HCT116 (cell line): Measurements from ENCODE around the gene STPG1. TPM values are rescaled to one million over a fixed set of nuclear protein-coding genes. Genes with fewer than 3 reads are reported as not detected.

Experiments used
- ATAC-seq: fragments of 200-7000 bp; cut with Tn5 transposase; 2 replicates; pipeline ENCODE4 v1.9.1; 2020; ENCODE audit warnings: mild to moderate bottlenecking, moderate library complexity
- BruUV-seq: library from RNA; stranded (reverse); fragments of 400-500 nt; replicated peaks from 2 replicates; lab custom pipeline; 2021; lab: Mats Ljungman, UMichigan
- CTCF ChIA-PET: fragments of 300-600 bp; sonication (Branson Sonifier 250); formaldehyde crosslinking; loops from one replicate; lab custom pipeline; 2021; ENCODE audit warnings: antibody characterized with exemption; lab: Charles Lee
- POLR2A ChIA-PET: fragments of 300-600, 350-600 bp; sonication (Branson Sonifier 250); formaldehyde crosslinking; loops from one replicate; lab custom pipeline; 2021; ENCODE audit warnings: antibody characterized with exemption; lab: Charles Lee
- RAD21 ChIA-PET, 2 experiments: fragments of 300-600 bp; sonication (Branson Sonifier 250); formaldehyde crosslinking; loops; one replicate each; lab custom pipeline; 2023; ENCODE audit warnings: low total read pairs in 2 of 2; ENCODE audit not compliant: uncharacterized antibody in 2 of 2, unreplicated experiment in 2 of 2, low non-redundant PET in 1 of 2; lab: Charles Lee
- DNase-seq: peaks from one replicate; pipeline ENCODE4 v3.0.0-alpha.2; 2010; ENCODE audit warnings: low read depth, low spot score
- H2AFZ ChIP-seq: fragments of 200-600 bp; shearing (Covaris generic), sonication (generic); 2 replicates; pipeline ENCODE4 v1.6.1; 2017; ENCODE audit warnings: low read depth, mixed run types, mixed read lengths, antibody characterized with exemption, low read length; ENCODE audit not compliant: poor library complexity, severe bottlenecking
- H3K27ac ChIP-seq: 2 replicates; pipeline ENCODE4 v1.5.1; 2012; ENCODE audit warnings: low read depth, low read length
- H3K27me3 ChIP-seq: fragments of 200-600 bp; sonication (generic); 2 replicates; pipeline ENCODE4 v1.6.1; 2016; ENCODE audit warnings: mixed run types, low read length, mixed read lengths; ENCODE audit not compliant: insufficient read depth
- H3K36me3 ChIP-seq, 2 experiments: fragments of 200-500 bp in 1 of 2; fragments of 200-600 bp in 1 of 2; sonication (Bioruptor generic) in 1 of 2; sonication (generic) in 1 of 2; 2 replicates each; pipeline versions ENCODE4 v1.5.1 to v1.6.1; 2014 to 2016; ENCODE audit warnings: low read length in 2 of 2, inconsistent platforms in 1 of 2, mixed read lengths in 1 of 2, mixed run types in 1 of 2; ENCODE audit not compliant: insufficient read depth in 2 of 2, control insufficient read depth in 1 of 2
- H3K4me1 ChIP-seq, 2 experiments: fragments of 200-600 bp in 1 of 2; sonication (generic) in 1 of 2; 2 replicates each; pipeline versions ENCODE4 v1.5.1 to v1.6.1; 2012 to 2017; ENCODE audit warnings: low read length in 2 of 2, inconsistent platforms in 1 of 2, mild to moderate bottlenecking in 1 of 2, mixed read lengths in 1 of 2, mixed run types in 1 of 2, moderate library complexity in 1 of 2; ENCODE audit not compliant: insufficient read depth in 2 of 2, control insufficient read depth in 1 of 2
- H3K4me2 ChIP-seq: fragments of 200-600 bp; sonication (generic); 2 replicates; pipeline ENCODE4 v1.6.1; 2017; ENCODE audit warnings: mixed run types, low read length, mixed read lengths
- H3K4me3 ChIP-seq, 2 experiments: fragments of 200-600 bp in 1 of 2; sonication (generic) in 1 of 2; replicated peaks in 1 of 2; 2 replicates each; pipeline ENCODE4 v1.5.1; 2011 to 2016; ENCODE audit warnings: low read length in 2 of 2, control low read depth in 1 of 2, low read depth in 1 of 2, mild to moderate bottlenecking in 1 of 2, mixed read lengths in 1 of 2, mixed run types in 1 of 2
- H3K79me2 ChIP-seq: fragments of 200-600 bp; sonication (generic); 2 replicates; pipeline ENCODE4 v1.6.1; 2017; ENCODE audit warnings: mild to moderate bottlenecking, mixed run types, low read length, moderate library complexity, mixed read lengths; ENCODE audit not compliant: insufficient read depth
- H3K9ac ChIP-seq: fragments of 200-600 bp; sonication (generic); 2 replicates; pipeline ENCODE4 v1.6.1; 2016; ENCODE audit warnings: low read length, mixed read lengths
- H3K9me2 ChIP-seq: fragments of 200-600 bp; sonication (generic), shearing (Covaris generic); 2 replicates; pipeline ENCODE4 v1.6.1; 2017; ENCODE audit warnings: mixed run types, mild to moderate bottlenecking, moderate library complexity; ENCODE audit not compliant: insufficient read depth
- H3K9me3 ChIP-seq, 2 experiments: fragments of 200-500 bp in 1 of 2; fragments of 200-600 bp in 1 of 2; sonication (Bioruptor generic) in 1 of 2; sonication (generic) in 1 of 2; 2 replicates each; pipeline ENCODE4 v1.6.1; 2014 to 2017; ENCODE audit warnings: low read length in 2 of 2, mixed read lengths in 2 of 2, inconsistent platforms in 1 of 2, low read depth in 1 of 2, mild to moderate bottlenecking in 1 of 2, mixed run types in 1 of 2, moderate library complexity in 1 of 2; ENCODE audit not compliant: control insufficient read depth in 1 of 2, insufficient read depth in 1 of 2
- H4K20me1 ChIP-seq: fragments of 200-600 bp; sonication (generic), shearing (Covaris generic); 2 replicates; pipeline ENCODE4 v1.6.1; 2017; ENCODE audit warnings: mixed run types, mild to moderate bottlenecking, moderate library complexity; ENCODE audit not compliant: insufficient read depth
- ATF3 ChIP-seq: IDR thresholded peaks from 2 replicates; pipeline ENCODE4 v1.6.1; 2012
- CBX3 ChIP-seq: IDR thresholded peaks from 2 replicates; pipeline ENCODE4 v1.6.1; 2012; ENCODE audit warnings: low read depth
- CTCF ChIP-seq, 3 experiments: fragments of 200-600 bp in 1 of 3; sonication (generic) in 1 of 3; IDR thresholded peaks in 2 of 3; conservative IDR thresholded peaks in 1 of 3; 2 replicates each; pipeline ENCODE4 v1.5.1; 2012 to 2017; ENCODE audit warnings: low read depth in 2 of 3, low read length in 2 of 3, antibody characterized with exemption in 1 of 3, borderline replicate concordance in 1 of 3, control low read depth in 1 of 3, mild to moderate bottlenecking in 1 of 3, mixed read lengths in 1 of 3, mixed run types in 1 of 3, moderate library complexity in 1 of 3; ENCODE audit not compliant: insufficient read depth in 1 of 3
- ELF1 ChIP-seq: IDR thresholded peaks from 2 replicates; pipeline ENCODE4 v1.6.1; 2012; ENCODE audit warnings: low read depth, borderline replicate concordance
- EZH2phosphoT487 ChIP-seq: fragments of 200-600 bp; IDR thresholded peaks from 2 replicates; pipeline ENCODE4 v1.6.1; 2018; ENCODE audit warnings: antibody characterized with exemption, borderline replicate concordance
- FOSL1 ChIP-seq: IDR thresholded peaks from 2 replicates; pipeline ENCODE4 v1.6.1; 2012; ENCODE audit warnings: low read depth
- JUND ChIP-seq: IDR thresholded peaks from 2 replicates; pipeline ENCODE4 v1.6.1; 2012
- MAX ChIP-seq: IDR thresholded peaks from 2 replicates; pipeline ENCODE4 v1.6.1; 2012
- POLR2A ChIP-seq: IDR thresholded peaks from 2 replicates; pipeline ENCODE4 v1.7.0; 2011; ENCODE audit warnings: borderline replicate concordance; ENCODE audit not compliant: insufficient read depth, insufficient read length; ENCODE audit errors: extremely low read depth
- POLR2AphosphoS5 ChIP-seq: IDR thresholded peaks from 2 replicates; pipeline ENCODE4 v1.6.1; 2011; ENCODE audit warnings: mild to moderate bottlenecking, low read depth, low read length, moderate library complexity
- SIN3A ChIP-seq: IDR thresholded peaks from 2 replicates; pipeline ENCODE4 v1.6.1; 2012; ENCODE audit warnings: low read depth
- SP1 ChIP-seq: IDR thresholded peaks from 2 replicates; pipeline ENCODE4 v1.6.1; 2012; ENCODE audit warnings: low read depth
- SRF ChIP-seq: IDR thresholded peaks from 2 replicates; pipeline ENCODE4 v1.6.1; 2012; ENCODE audit warnings: low read depth
- TCF7L2 ChIP-seq: IDR thresholded peaks from 2 replicates; pipeline ENCODE4 v1.7.0; 2011; ENCODE audit warnings: borderline replicate concordance, inconsistent platforms; ENCODE audit not compliant: insufficient read depth, insufficient read length; ENCODE audit errors: extremely low read depth
- YY1 ChIP-seq: IDR thresholded peaks from 2 replicates; pipeline ENCODE4 v1.6.1; 2011; ENCODE audit warnings: low read length, low read depth, moderate library complexity, mild to moderate bottlenecking; ENCODE audit not compliant: insufficient replicate concordance; ENCODE audit errors: extremely low read depth
- ZBTB33 ChIP-seq: IDR thresholded peaks from 2 replicates; pipeline ENCODE4 v1.6.1; 2011; ENCODE audit warnings: mild to moderate bottlenecking, low read length, moderate library complexity; ENCODE audit not compliant: insufficient replicate concordance; ENCODE audit errors: extremely low read depth
- intact Hi-C: fragments of 100-400 bp; cut with micrococcal nuclease; formaldehyde crosslinking; loops from 2 replicates; pipeline ENCODE4 v1.10.0; 2022
- total RNA-seq: library from RNA; stranded (reverse); gene quantifications from one replicate; pipeline ENCODE4 v1.2.1, GENCODE V29; 2021; ENCODE audit not compliant: unreplicated experiment

The STPG1 gene
- total RNA-seq, 1 experiment from 2014 or later = 13.4 TPM

DNA sequence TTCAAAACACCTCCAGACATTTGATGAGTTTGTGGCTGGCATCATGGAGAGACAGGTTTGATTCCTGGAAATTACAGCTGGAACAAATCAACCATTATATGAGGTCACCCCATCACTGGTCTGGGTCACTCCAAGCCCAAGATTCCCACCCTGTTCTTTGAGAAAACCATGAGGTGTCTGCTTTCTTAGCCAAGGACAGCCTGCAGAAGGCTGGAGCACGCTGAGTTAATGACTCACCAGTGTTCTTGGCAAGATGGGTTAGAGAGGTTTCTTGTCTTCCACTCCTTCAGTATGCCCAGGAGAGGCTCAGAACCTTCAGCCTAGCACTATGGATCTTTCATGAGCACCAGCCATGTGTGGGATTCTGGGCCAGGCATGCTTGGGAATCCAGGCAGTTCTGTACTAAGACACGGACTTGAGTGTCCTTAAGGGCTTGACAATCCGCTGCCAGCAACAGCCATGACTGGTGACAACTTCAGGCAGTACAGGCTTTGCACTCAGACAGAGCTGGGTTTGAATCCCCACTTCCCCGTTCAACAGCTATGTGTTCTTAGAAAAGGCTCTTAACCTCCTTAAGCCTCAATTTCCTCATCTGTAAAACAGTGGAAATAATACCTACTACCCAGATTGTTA is 50.5 kb downstream of the STPG1 start:
- Histone ChIP-seq H3K4me2 (peak overlapping the region; percentile 64), H3K4me1 (peaks cover 44 to 63% of the 10 kb centered on the region in 2 experiments), H3K9ac (peak overlapping the region; percentile 10; the same call in 1 of the 2 replicates), H2AFZ (no peak overlapping the region), H4K20me1 (no peaks in the 10 kb centered on the region), H3K9me3 (no peaks in the 10 kb centered on the region), H3K9me2 (no peaks in the 10 kb centered on the region), H3K79me2 (no peaks in the 10 kb centered on the region), H3K4me3 (0 out of 4 replicates have a peak overlapping the region, but pooled peaks of 1 of the 2 experiments have one; percentile 8), H3K36me3 (no peaks in the 10 kb centered on the region), H3K27ac (no peak overlapping the region), H3K27me3 (no peaks in the 10 kb centered on the region)
- ChIA-PET POLR2A (no interaction called here), CTCF (no interaction called here), RAD21 (no interaction called here)
- intact Hi-C loops = no loop called here
- DNase-seq = peak; percentile 39
- TF ChIP-seq JUND (peak; percentile 56), FOSL1 (0 out of 2 replicates have a peak, but pooled peaks have one; percentile 33), MAX (peak; percentile 66), TCF7L2 (peak; percentile 29), POLR2A (no peak), CBX3 (no peak), SP1 (0 out of 2 replicates have a peak, but pooled peaks have one; percentile 47)
- ATAC-seq = no peak; the same call in 1 of the 2 replicates
- BruUV-seq = no TSS peak

DNA sequence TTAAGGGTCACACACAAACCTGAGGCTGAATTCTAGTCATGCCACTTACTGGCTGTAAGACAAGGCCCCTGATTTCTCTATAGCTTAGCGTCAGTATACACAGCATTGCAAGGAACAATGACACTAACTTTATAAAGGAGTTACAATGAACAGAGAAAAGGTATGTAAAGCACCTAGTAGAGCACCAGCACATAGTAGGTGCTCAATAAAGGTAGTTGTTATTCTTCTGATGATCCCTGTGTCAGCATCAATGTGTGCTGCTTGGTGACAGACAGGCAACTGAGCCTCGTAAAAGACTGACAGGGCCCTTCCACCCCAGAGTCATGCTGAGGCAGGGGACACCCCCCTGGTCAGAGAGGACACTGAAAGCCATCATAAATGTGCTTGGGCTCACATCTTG is 51.2 kb downstream of the STPG1 start:
- BruUV-seq = no TSS peak
- H3K36me3 ChIP-seq = no peaks in the 10 kb centered on the region
- no peak for DNase-seq
- H3K27me3 ChIP-seq = no peaks in the 10 kb centered on the region
- H3K4me3 ChIP-seq = no peak overlapping the region
- no peak overlapping the region for H3K27ac ChIP-seq
- peak overlapping the region; percentile 64 for H3K4me2 ChIP-seq
- intact Hi-C loops = no loop called here
- peaks cover 44 to 58% of the 10 kb centered on the region in 2 experiments for H3K4me1 ChIP-seq
- H3K9me3 ChIP-seq = no peaks in the 10 kb centered on the region
- H3K9ac ChIP-seq = no peak overlapping the region
- RAD21 ChIA-PET = no interaction called here
- no peaks in the 10 kb centered on the region for H4K20me1 ChIP-seq
- no peaks in the 10 kb centered on the region for H3K9me2 ChIP-seq
- POLR2A ChIA-PET = no interaction called here
- H3K79me2 ChIP-seq = no peaks in the 10 kb centered on the region
- H2AFZ ChIP-seq = no peak overlapping the region
- CTCF ChIA-PET = no interaction called here
- ATAC-seq = no peak
- no peak for TF ChIP-seq YY1
- no peak for TF ChIP-seq EZH2phosphoT487
- no peak for TF ChIP-seq POLR2A
- TF ChIP-seq CTCF (IDR thresholded peaks at IDR 0.05 in 2 of 3, conservative IDR thresholded peaks at IDR 0.05 in 1 of 3; ENCODE audit: borderline replicate concordance in 1 of 3, insufficient read depth in 1 of 3, low read depth in 2 of 3, low read length in 2 of 3) = no peak
- TF ChIP-seq SP1 = no peak
- TF ChIP-seq SIN3A = no peak
- TF ChIP-seq SRF = no peak
- no peak for TF ChIP-seq ELF1
- TF ChIP-seq POLR2AphosphoS5 = no peak
- TF ChIP-seq ZBTB33 = no peak
- TF ChIP-seq ATF3 = no peak
